Neural cell (in vitro differentiated cells): ENCODE data around the gene OAS3.

Source experiments
- CTCF ChIP-seq: fragments of 450-650 bp; IDR thresholded peaks from 2 replicates; pipeline ENCODE4 v1.5.1; 2014; ENCODE audit warnings: antibody characterized with exemption, mild to moderate bottlenecking, moderate library complexity; ENCODE audit not compliant: poor library complexity, severe bottlenecking
- EP300 ChIP-seq: fragments of 450-650 bp; conservative IDR thresholded peaks from 2 replicates; pipeline ENCODE4 v1.6.1; 2014; ENCODE audit warnings: antibody characterized with exemption, mild to moderate bottlenecking, moderate library complexity; ENCODE audit not compliant: poor library complexity, severe bottlenecking

GRCh38 chr12:112998987-112999767 lies 60.9 kb downstream of the OAS3 start:
- TF ChIP-seq EP300 (no peak), CTCF (no peak)
